Measurements from ENCODE around the gene FCAMR.

FCAMR gene

GRCh38 chr1:206911064-206911663 is 59.1 kb downstream of the FCAMR start:
- Histone ChIP-seq H3K36me3 (no peaks in the 10 kb centered on the region), H3K9me3 (ENCODE audit: severe bottlenecking) (peaks cover 5% of the 10 kb centered on the region), H3K27me3 (ENCODE audit: insufficient read depth, low read depth, severe bottlenecking) (peaks cover 95% of the 10 kb centered on the region), H3K4me3 (ENCODE audit: low read depth, low read length) (no peak overlapping the region), H3K27ac (no peak overlapping the region)
- peak; percentile 58 for DNase-seq
- peak; percentile 67 for TF ChIP-seq CTCF (IDR thresholded peaks at IDR 0.05; ENCODE audit: low read depth, low read length)

- no peak for TF ChIP-seq CTCF (IDR thresholded peaks at IDR 0.05; ENCODE audit: low read depth, low read length)
- H3K27ac ChIP-seq: no peak overlapping the region
- H3K9me3 ChIP-seq (ENCODE audit: severe bottlenecking): peaks cover 5% of the 10 kb centered on the region
- peaks cover 95% of the 10 kb centered on the region for H3K27me3 ChIP-seq (ENCODE audit: insufficient read depth, low read depth, severe bottlenecking)
- no peak for DNase-seq
- H3K4me3 ChIP-seq (ENCODE audit: low read depth, low read length): peak overlapping the region; percentile 45
- H3K36me3 ChIP-seq: no peaks in the 10 kb centered on the region
Measured at GRCh38 chr1:206909883-206910318, 60.4 kb downstream of the FCAMR start.

- Histone ChIP-seq H3K27ac (no peak overlapping the region), H3K9me3 (ENCODE audit: severe bottlenecking) (peaks cover 5% of the 10 kb centered on the region), H3K27me3 (ENCODE audit: insufficient read depth, low read depth, severe bottlenecking) (peaks cover 95% of the 10 kb centered on the region), H3K36me3 (no peaks in the 10 kb centered on the region), H3K4me3 (ENCODE audit: low read depth, low read length) (peak overlapping the region; percentile 45)
- peak; percentile 34; the same call in 1 of the 2 replicates for TF ChIP-seq CTCF (IDR thresholded peaks at IDR 0.05; ENCODE audit: low read depth, low read length)
- DNase-seq: peak; percentile 77
Measured at GRCh38 chr1:206909161-206909882, 60.9 kb downstream of the FCAMR start.

- H3K27ac ChIP-seq: no peak overlapping the region
- H3K27me3 ChIP-seq (ENCODE audit: insufficient read depth, low read depth, severe bottlenecking): peaks cover 95% of the 10 kb centered on the region
- no peaks in the 10 kb centered on the region for H3K36me3 ChIP-seq
- no peak overlapping the region for H3K4me3 ChIP-seq (ENCODE audit: low read depth, low read length)
- TF ChIP-seq CTCF (IDR thresholded peaks at IDR 0.05; ENCODE audit: low read depth, low read length): no peak
- H3K9me3 ChIP-seq (ENCODE audit: severe bottlenecking): peaks cover 5% of the 10 kb centered on the region
- no peak for DNase-seq
Measured at GRCh38 chr1:206908038-206908437, 62.2 kb downstream of the FCAMR start.
